Panc1 (cell line): ENCODE results near the gene OSGIN1. TPM values are rescaled to one million over a fixed set of nuclear protein-coding genes. Genes with fewer than 3 reads are reported as not detected.

Source experiments
- ATAC-seq: fragments of 200-7000 bp; cut with Tn5 transposase; 2 replicates; pipeline ENCODE4 v1.9.1; 2020; ENCODE audit warnings: mild to moderate bottlenecking, moderate library complexity
- BruUV-seq: library from RNA; stranded (reverse); fragments of 400-500 nt; replicated peaks from 2 replicates; lab custom pipeline; 2021; lab: Mats Ljungman, UMichigan
- CTCF ChIA-PET: fragments of 300-600 bp; sonication (Branson Sonifier 250); formaldehyde crosslinking; loops from one replicate; lab custom pipeline; 2022; ENCODE audit warnings: antibody characterized with exemption; lab: Charles Lee
- POLR2A ChIA-PET: fragments of 300-600 bp; sonication (Branson Sonifier 250); formaldehyde crosslinking; loops from one replicate; lab custom pipeline; 2022; ENCODE audit warnings: antibody characterized with exemption; lab: Charles Lee
- DNase-seq: peaks from one replicate; pipeline ENCODE4 v3.0.0-alpha.2; 2010; ENCODE audit warnings: low read depth, low spot score
- H3K27ac ChIP-seq: 2 replicates; pipeline ENCODE4 v1.5.1; 2011; ENCODE audit warnings: mild to moderate bottlenecking, low read length, inconsistent platforms
- H3K27me3 ChIP-seq: fragments of 200-500 bp; sonication (Bioruptor generic); 2 replicates; pipeline ENCODE4 v1.6.0; 2014; ENCODE audit warnings: low read length, inconsistent platforms; ENCODE audit not compliant: control insufficient read depth, insufficient read depth
- H3K36me3 ChIP-seq: fragments of 200-500 bp; sonication (Bioruptor generic); 2 replicates; pipeline ENCODE4 v1.5.1; 2014; ENCODE audit warnings: inconsistent platforms, mild to moderate bottlenecking, low read length, moderate library complexity; ENCODE audit not compliant: control insufficient read depth, insufficient read depth
- H3K4me1 ChIP-seq: 2 replicates; pipeline ENCODE4 v1.5.1; 2011; ENCODE audit warnings: inconsistent platforms, mild to moderate bottlenecking, low read length, moderate library complexity; ENCODE audit not compliant: control insufficient read depth, insufficient read depth
- H3K4me3 ChIP-seq, 2 experiments: 2 replicates each; pipeline ENCODE4 v1.5.1; 2011 to 2012; ENCODE audit warnings: low read depth in 2 of 2, low read length in 2 of 2, mild to moderate bottlenecking in 2 of 2, inconsistent platforms in 1 of 2, moderate library complexity in 1 of 2
- H3K9me3 ChIP-seq: fragments of 200-500 bp; sonication (Bioruptor generic); 2 replicates; pipeline ENCODE4 v1.5.1; 2014; ENCODE audit warnings: low read depth, mild to moderate bottlenecking, inconsistent platforms, low read length, moderate library complexity; ENCODE audit not compliant: control insufficient read depth, insufficient read depth
- POLR2AphosphoS5 ChIP-seq: IDR thresholded peaks from 2 replicates; pipeline ENCODE4 v1.6.1; 2012; ENCODE audit warnings: mild to moderate bottlenecking, low read depth, low read length, moderate library complexity
- SIN3A ChIP-seq: IDR thresholded peaks from 2 replicates; pipeline ENCODE4 v1.6.1; 2012; ENCODE audit warnings: low read depth, mild to moderate bottlenecking, low read length, moderate library complexity, borderline replicate concordance; ENCODE audit not compliant: insufficient read depth
- TCF7L2 ChIP-seq: IDR thresholded peaks from 2 replicates; pipeline ENCODE4 v1.6.1; 2011; ENCODE audit warnings: mild to moderate bottlenecking, low read depth, low read length, inconsistent platforms
- in situ Hi-C: cut with HindIII; loops from 2 replicates; pipeline ENCODE4 v1.10.0; 2016; ENCODE audit warnings: low sequenced_read_pairs, low pct_unique_long_range_greater_than_20kb
- intact Hi-C: fragments of 100-400 bp; cut with micrococcal nuclease; formaldehyde crosslinking; loops from one replicate; pipeline ENCODE4 v1.10.0; 2022; ENCODE audit not compliant: unreplicated experiment
- total RNA-seq: library from RNA; stranded (reverse); gene quantifications from one replicate; pipeline ENCODE4 v1.2.1, GENCODE V29; 2021; ENCODE audit not compliant: unreplicated experiment
- TF ChIP-seq, protein P1 (sequence below), 2 experiments: IDR thresholded peaks; 2 replicates each; pipeline ENCODE4 v1.6.1; 2011 to 2012; ENCODE audit warnings: low read depth in 2 of 2, control low read depth in 1 of 2, low read length in 1 of 2, mild to moderate bottlenecking in 1 of 2, moderate library complexity in 1 of 2; ENCODE audit not compliant: insufficient read depth in 1 of 2
- TF ChIP-seq, protein P2 (sequence below): fragments of 450-650 bp; IDR thresholded peaks from 2 replicates; pipeline ENCODE4 v1.5.1; 2017; ENCODE audit warnings: mild to moderate bottlenecking

OSGIN1 gene
- total RNA-seq, 1 experiment from 2014 or later = 4.9 TPM

DNA sequence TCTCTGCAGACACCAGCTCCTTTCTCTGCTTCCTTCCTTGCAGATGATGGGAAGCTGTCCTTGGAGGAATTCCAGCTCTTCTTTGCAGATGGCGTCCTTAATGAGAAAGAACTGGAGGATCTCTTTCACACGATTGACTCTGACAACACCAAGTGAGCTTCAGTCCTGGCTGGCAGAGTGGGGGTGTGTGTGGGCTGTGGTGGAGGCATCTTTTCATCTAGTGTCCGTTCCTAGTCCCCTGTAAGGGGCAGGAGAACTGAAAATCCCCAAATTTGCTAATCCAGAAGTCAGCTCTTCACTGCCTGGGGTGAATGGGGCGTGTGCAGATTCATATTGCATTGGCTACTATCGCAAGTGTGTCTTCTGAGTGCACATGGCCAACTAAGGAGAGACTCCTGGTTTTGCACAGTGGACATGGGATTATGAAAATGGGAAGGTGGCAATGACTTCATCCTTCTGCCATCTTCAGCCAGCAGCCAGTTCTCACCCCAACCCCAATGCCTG is 25.4 kb downstream of the OSGIN1 start:
- TF ChIP-seq SIN3A = no peak
- TF ChIP-seq, protein P1, sequence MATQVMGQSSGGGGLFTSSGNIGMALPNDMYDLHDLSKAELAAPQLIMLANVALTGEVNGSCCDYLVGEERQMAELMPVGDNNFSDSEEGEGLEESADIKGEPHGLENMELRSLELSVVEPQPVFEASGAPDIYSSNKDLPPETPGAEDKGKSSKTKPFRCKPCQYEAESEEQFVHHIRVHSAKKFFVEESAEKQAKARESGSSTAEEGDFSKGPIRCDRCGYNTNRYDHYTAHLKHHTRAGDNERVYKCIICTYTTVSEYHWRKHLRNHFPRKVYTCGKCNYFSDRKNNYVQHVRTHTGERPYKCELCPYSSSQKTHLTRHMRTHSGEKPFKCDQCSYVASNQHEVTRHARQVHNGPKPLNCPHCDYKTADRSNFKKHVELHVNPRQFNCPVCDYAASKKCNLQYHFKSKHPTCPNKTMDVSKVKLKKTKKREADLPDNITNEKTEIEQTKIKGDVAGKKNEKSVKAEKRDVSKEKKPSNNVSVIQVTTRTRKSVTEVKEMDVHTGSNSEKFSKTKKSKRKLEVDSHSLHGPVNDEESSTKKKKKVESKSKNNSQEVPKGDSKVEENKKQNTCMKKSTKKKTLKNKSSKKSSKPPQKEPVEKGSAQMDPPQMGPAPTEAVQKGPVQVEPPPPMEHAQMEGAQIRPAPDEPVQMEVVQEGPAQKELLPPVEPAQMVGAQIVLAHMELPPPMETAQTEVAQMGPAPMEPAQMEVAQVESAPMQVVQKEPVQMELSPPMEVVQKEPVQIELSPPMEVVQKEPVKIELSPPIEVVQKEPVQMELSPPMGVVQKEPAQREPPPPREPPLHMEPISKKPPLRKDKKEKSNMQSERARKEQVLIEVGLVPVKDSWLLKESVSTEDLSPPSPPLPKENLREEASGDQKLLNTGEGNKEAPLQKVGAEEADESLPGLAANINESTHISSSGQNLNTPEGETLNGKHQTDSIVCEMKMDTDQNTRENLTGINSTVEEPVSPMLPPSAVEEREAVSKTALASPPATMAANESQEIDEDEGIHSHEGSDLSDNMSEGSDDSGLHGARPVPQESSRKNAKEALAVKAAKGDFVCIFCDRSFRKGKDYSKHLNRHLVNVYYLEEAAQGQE (IDR thresholded peaks at IDR 0.05; ENCODE audit: insufficient read depth in 1 of 2, low read depth in 2 of 2, low read length in 1 of 2) = no peak

DNA sequence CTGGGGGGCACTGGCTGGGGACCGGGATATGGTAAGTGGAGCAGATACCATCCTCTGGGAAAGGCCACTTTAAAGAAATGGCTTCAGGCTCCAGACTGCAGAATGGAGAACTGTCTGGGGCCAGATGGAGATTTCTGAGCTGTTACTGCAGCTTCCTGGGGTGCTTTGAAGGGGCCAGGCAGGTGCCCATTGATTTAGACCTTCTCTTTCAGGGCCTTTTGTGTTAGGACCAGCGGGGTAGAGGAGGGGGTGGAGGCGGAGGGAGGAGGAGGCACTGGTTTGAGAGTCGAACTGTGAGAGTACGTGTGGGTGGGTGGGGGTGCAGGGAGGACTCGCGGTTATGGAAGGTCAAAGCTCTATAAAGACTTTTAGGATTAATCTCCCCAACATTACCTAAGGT is 26.4 kb downstream of the OSGIN1 start:
- no peak for ATAC-seq
- ChIA-PET CTCF (no interaction called here), POLR2A (no interaction called here)
- no peak overlapping the region for H3K27ac ChIP-seq
- intact Hi-C loops (no loop called here), in situ Hi-C loops (no loop called here)
- H3K9me3 ChIP-seq = no peaks in the 10 kb centered on the region
- no peaks in the 10 kb centered on the region for H3K4me1 ChIP-seq
- no peaks in the 10 kb centered on the region for H3K27me3 ChIP-seq
- H3K36me3 ChIP-seq = no peaks in the 10 kb centered on the region
- BruUV-seq = no TSS peak
- H3K4me3 ChIP-seq = no peak overlapping the region
- DNase-seq = no peak
- TF ChIP-seq, protein P2, sequence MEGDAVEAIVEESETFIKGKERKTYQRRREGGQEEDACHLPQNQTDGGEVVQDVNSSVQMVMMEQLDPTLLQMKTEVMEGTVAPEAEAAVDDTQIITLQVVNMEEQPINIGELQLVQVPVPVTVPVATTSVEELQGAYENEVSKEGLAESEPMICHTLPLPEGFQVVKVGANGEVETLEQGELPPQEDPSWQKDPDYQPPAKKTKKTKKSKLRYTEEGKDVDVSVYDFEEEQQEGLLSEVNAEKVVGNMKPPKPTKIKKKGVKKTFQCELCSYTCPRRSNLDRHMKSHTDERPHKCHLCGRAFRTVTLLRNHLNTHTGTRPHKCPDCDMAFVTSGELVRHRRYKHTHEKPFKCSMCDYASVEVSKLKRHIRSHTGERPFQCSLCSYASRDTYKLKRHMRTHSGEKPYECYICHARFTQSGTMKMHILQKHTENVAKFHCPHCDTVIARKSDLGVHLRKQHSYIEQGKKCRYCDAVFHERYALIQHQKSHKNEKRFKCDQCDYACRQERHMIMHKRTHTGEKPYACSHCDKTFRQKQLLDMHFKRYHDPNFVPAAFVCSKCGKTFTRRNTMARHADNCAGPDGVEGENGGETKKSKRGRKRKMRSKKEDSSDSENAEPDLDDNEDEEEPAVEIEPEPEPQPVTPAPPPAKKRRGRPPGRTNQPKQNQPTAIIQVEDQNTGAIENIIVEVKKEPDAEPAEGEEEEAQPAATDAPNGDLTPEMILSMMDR = no peak

More for the DNA sequence above, 25.4 kb downstream of the OSGIN1 start:
- CTCF ChIA-PET = no interaction called here
- Histone ChIP-seq H3K36me3 (no peaks in the 10 kb centered on the region), H3K4me3 (no peak overlapping the region), H3K27ac (no peak overlapping the region), H3K4me1 (no peaks in the 10 kb centered on the region), H3K27me3 (no peaks in the 10 kb centered on the region), H3K9me3 (no peaks in the 10 kb centered on the region)
- POLR2A ChIA-PET = no interaction called here
- BruUV-seq = no TSS peak
- in situ Hi-C loops = no loop called here
- no peak for DNase-seq
- ATAC-seq = no peak
- intact Hi-C loops = no loop called here

DNA sequence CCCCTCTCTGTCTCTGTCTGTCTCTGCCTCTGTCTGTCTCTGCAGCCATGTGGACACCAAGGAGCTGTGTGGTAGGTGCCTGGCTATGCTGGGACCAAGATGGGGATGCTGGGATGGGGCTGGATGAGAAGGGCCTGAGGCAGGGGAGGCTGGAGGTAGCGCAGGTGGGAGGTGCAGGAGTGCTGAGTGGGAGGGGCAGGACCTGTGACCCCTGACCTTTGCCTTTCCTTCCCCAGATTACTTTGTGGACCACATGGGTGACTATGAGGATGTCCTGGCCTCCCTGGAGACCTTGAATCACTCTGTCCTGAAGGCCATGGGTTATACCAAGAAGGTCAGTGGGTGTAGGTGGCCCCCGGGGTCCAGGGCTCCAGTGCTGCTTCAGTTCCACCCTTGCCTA is 27.8 kb downstream of the OSGIN1 start:
- H3K4me3 ChIP-seq = no peak overlapping the region
- in situ Hi-C loops (no loop called here), intact Hi-C loops (no loop called here)
- no TSS peak for BruUV-seq
- H3K4me1 ChIP-seq = no peaks in the 10 kb centered on the region
- ChIA-PET CTCF (no interaction called here), POLR2A (no interaction called here)
- H3K27ac ChIP-seq = no peak overlapping the region
- no peaks in the 10 kb centered on the region for H3K27me3 ChIP-seq
- no peak for ATAC-seq
- TF ChIP-seq, protein P1 (IDR thresholded peaks at IDR 0.05; ENCODE audit: insufficient read depth in 1 of 2, low read depth in 2 of 2, low read length in 1 of 2) = no peak
- TF ChIP-seq POLR2AphosphoS5 (no peak), SIN3A (no peak), TCF7L2 (no peak)
- TF ChIP-seq, protein P2 = no peak
- no peak for DNase-seq
- H3K36me3 ChIP-seq = no peaks in the 10 kb centered on the region
- H3K9me3 ChIP-seq = no peaks in the 10 kb centered on the region
